ENCODE measurements around the gene OR56A5.
"Not testable (repeated sequence)": the region's sequence is repeated elsewhere in the genome, so short reads cannot be mapped to it uniquely, and the experiment has no call there.

The OR56A5 gene, protein sequence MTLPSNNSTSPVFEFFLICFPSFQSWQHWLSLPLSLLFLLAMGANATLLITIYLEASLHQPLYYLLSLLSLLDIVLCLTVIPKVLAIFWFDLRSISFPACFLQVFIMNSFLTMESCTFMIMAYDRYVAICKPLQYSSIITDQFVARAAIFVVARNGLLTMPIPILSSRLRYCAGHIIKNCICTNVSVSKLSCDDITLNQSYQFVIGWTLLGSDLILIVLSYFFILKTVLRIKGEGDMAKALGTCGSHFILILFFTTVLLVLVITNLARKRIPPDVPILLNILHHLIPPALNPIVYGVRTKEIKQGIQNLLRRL

DNA sequence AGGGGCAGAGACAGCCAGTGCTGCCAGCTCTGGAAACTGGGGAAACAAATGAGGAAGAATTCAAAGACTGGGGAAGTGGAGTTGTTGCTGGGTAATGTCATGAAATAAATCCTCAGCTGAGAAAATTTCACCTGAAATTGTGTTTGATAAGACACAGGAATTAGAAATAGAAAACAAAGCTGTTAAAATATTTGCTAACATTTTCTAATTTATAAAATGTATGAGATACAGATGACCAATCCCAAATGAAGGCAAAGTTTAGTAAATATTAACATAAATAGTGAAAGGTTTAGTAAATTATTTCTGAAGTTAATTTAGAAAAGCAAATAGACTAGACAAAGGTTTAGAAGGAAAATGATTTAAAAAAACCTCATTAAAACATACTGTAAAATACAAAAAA, at the start of gene OR56A5:
Gene OR56A5, minus strand, starts transcription at position 101 of the 400 bp plus-strand sequence. Its CDS starts 0 bp downstream, at position 101.
- H3K4me3 ChIP-seq (ENCODE audit: low read depth, low read length), result no peak within 1 kb of the TSS
- no peak for DNase-seq (ENCODE audit: low read depth)

DNA sequence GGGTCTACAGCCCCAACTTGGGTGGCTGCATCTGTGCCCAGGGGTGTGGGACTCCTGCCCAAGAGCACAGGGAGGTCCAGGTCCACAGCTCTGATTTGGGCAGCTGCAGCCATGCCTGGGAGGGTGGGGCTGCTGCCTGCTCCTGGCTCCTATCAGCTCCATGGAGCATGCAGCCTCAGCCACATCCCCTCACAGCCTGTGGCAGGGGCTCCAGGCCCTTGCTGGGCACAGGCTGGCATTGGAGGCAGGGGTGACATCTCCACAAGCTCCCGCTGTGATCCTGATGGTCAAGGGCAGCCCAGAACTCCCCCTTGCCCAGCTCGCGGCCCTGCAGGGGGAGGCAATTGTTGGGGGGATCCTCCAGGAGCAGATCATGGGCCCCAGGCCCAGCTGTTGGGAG, 44.7 kb upstream of the OR56A5 start:
- H3K4me3 ChIP-seq (ENCODE audit: low read depth, low read length), result no peak overlapping the region
- DNase-seq (ENCODE audit: low read depth), result no peak

DNA sequence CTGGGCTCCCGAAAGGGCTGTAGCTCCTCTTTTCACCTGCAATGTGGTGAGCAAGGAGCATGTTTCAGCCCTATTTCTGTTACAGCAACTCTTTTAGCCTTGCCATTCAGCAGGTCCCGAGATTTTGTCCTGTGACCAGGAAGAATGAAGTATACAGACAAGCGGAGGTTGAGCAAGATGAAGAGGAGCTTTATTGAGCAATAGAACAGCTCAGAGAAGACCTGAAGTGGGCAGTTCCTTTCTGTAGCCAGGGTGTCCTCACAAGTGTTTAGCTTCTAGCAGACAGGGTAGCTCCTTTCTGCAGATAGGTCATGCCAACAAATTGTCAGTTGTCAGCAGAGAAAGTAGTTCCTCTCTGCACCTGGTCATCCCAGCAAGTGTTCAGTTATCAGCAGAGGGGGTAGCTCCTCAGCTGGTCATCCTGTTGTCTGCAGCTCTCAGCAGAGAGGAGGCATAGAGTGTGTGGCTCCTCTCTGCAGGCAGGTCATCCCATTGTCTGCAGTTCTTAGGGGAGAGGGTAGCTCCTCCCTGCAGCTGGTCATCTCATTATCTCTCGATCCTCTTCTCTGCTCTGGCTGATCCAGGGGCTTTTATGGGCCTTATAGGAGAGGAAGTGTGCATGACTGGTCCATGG, 43.9 kb upstream of the OR56A5 start:
- H3K4me3 ChIP-seq (ENCODE audit: low read depth, low read length), result no peak overlapping the region
- DNase-seq (ENCODE audit: low read depth), result no peak

DNA sequence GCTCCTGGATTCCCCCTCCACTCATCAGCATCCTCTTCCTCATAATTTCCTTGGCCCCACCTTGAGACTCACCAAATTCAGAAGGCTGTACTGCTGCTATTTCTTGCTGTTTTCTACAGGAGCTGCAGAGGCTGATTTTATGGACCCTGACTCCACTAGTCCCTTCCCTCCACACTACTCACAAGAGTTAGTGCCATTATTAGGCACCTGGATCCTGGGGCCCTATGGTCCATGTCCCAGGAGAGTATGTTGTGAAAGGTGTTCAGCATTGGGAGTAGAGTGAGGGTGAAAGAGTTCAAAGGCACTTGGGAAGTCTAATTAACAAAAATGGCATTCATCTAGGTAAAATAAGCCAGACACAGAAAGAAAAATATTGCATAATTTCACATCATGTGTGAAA, 38.6 kb upstream of the OR56A5 start, which contains the start of gene OR56A4:
Gene OR56A4, minus strand, starts transcription at position 101 of the 400 bp plus-strand sequence. CDS start 3,954 bp downstream, outside the sequence.
- no peak for DNase-seq (ENCODE audit: low read depth)
- H3K4me3 ChIP-seq (ENCODE audit: low read depth, low read length), result no peak within 1 kb of the TSS

DNA sequence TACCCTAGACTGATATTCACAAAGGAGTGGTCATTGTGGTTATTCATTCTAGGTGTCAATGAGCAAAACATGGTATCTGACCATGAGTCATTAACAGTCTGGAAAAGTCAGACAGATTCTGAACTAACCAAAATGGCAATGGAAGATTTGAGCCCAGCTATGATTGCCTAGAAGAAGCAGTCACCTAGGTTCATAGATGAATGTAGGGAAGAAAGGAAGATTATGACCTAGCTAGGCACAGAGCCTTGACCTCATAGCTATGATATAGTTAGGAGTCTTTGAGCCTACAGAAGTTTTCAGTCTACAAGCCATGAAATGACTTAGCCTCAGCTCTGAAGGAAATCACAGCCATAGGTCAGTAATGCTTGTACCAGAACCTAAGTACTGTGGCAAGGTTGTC, 38.1 kb upstream of the OR56A5 start:
- no peak for DNase-seq (ENCODE audit: low read depth)
- H3K4me3 ChIP-seq (ENCODE audit: low read depth, low read length), result no peak overlapping the region

DNA sequence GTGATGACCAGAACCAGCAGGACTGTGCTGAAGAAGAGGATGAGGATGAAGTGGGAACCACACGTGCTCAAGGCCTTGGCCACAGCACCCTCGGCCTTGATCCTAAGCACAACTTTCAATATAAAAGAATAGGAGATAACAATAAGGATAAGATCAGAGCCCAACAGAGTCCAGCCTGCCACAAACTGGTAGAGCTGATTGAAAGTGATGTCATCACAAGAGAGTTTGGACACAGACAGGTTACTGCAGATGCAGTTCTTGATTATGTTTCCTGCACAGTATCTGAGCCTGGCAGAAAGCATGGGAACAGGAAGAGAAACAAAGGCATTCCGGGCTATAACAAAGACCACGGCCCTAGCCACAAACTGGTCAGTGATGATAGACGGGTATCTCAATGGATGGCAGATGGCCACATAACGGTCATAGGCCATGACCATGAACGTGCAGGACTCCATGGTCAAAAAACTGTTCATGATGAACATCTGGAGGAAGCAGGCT, 34.0 kb upstream of the OR56A5 start:
- DNase-seq (ENCODE audit: low read depth), result no peak
- no peak overlapping the region for H3K4me3 ChIP-seq (ENCODE audit: low read depth, low read length)

DNA sequence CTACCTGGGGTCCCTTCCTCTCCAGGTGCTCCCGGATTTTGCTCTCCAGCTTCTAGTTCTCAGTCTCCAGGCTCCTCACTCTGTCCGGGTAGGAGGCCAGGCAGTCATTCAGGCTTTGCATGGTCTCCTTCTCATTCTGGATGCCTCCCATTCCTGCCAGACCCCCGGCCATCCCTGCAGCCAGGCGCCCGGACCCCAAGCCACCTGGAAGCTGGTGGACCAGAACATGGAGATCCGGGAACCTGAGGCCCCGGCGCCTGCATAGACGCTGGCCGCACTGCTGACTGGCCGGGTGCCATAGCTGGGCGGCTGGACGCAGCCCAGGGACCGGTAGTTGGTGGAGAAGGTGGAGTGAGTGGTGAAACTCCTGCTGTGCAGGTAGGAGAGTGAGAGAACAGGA, 26.5 kb upstream of the OR56A5 start:
- no peak overlapping the region for H3K4me3 ChIP-seq (ENCODE audit: low read depth, low read length)
- no peak for DNase-seq (ENCODE audit: low read depth)

DNA sequence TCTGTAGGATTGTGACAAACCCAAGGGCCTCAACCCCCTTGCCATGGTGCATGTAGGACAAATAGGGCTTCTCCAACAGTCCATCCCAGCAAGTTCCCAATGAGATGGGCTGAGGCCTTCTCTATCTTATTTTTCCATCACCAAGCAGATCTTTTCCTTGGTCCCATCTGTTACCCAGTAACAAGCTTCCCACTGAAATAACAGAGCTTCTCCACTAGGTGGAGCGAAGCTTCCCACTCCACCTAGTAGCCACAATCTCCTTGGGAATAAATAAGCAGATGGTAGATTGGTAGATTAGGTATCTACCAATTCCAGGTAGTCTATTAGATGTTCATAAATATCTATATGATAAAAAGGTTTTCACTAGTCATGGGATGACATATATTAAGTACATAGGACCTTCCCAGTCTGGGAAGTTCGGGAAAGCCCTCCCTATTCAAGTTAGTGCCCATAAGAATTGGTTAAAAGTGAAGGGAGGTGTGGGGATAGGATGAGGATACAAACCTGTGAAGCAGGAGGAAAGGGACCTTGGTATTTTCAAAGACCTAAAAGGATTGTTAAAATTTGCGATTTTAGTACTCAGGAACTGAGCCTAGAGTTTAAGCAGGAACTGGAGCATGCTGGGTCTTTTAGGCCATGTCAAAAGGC, 24.4 kb upstream of the OR56A5 start:
- DNase-seq (ENCODE audit: low read depth), result no peak

DNA sequence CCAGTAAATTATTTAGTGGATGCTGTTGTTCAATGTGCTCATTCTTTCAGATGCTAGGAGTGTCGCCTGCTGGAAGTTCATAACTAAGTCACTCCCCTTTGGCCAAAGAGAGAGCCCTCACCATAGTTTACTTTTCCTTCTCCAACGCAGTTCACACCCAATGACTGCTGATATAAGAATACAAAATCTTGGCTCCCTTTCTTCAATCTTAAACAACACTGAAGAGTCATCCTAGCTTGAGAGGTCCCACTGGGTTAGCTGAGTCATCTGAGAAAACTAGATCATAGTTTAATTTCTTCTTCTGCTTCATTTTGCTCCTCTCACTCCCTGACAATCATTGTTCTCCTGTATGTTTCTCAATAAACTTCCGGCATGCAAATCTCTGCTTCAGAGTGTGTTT, 23.9 kb upstream of the OR56A5 start:
- no peak overlapping the region for H3K4me3 ChIP-seq (ENCODE audit: low read depth, low read length)
- DNase-seq (ENCODE audit: low read depth), result no peak

More for the DNA sequence above, 24.4 kb upstream of the OR56A5 start:
- no peak overlapping the region for H3K4me3 ChIP-seq (ENCODE audit: low read depth, low read length)

DNA sequence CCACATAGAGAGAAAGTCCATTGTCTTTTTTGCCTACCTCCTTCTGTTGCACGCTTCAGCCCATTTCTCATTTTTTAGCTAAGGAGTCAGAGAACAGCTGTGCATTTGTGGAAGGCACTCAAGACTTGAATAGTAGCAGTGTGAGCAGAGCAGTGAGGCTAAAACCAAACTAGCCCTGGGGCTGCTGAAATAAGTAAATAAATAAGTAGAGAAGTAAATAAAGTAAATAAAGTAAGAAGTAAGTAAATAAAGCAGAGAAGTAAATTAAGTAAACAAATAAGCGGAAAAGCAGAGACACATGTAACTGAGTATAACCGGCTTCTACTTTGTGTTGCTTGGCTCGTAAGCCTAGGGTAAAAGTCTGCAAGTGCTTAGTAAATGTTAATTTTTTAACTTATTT, 20.9 kb upstream of the OR56A5 start:
- no peak for DNase-seq (ENCODE audit: low read depth)
- H3K4me3 ChIP-seq (ENCODE audit: low read depth, low read length), result no peak overlapping the region

DNA sequence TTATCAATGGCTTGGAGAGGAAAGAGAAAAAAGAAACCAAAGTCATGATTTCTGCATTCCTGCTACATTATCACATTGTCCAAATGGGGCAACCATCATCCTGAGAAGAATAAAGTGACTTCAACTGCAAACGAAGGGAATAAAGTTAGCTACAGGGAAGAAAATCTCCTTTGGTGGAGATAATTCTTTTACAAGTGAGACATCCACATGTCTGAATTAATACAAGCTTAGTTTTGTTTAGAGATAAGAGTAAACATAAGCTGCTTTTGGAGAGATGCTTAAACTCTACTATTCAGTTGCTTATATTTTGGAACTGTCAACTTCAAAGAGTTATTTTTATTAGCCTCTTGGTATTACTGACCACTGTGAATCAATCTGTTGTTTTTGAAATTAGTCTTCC, 18.6 kb upstream of the OR56A5 start, which contains the start of gene OR52L1:
Gene OR52L1, minus strand, starts transcription at position 101 of the 400 bp plus-strand sequence. Its CDS starts 55 bp downstream, at position 46.
- no peak within 1 kb of the TSS for H3K4me3 ChIP-seq (ENCODE audit: low read depth, low read length)
- DNase-seq (ENCODE audit: low read depth), result no peak

DNA sequence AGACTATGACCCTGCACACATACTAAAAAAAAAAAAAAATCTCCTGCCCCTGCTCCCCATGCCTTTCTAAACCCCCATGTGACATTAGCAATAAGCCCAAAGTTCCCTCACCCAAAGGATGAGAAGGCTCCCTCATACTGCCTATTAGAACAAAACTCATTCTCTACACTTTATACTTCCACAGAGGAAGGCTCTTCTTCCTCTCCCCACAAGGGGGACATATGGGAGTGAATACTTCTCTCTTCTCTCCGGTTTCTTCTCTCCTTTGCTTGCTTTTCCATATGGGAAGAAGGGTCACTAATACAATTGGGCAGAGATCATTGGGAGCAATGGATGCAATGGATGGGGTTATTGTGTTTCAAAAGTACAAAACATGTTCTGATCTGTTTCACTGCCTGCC, 15.1 kb upstream of the OR56A5 start:
- no peak for DNase-seq (ENCODE audit: low read depth)
- no peak overlapping the region for H3K4me3 ChIP-seq (ENCODE audit: low read depth, low read length)

DNA sequence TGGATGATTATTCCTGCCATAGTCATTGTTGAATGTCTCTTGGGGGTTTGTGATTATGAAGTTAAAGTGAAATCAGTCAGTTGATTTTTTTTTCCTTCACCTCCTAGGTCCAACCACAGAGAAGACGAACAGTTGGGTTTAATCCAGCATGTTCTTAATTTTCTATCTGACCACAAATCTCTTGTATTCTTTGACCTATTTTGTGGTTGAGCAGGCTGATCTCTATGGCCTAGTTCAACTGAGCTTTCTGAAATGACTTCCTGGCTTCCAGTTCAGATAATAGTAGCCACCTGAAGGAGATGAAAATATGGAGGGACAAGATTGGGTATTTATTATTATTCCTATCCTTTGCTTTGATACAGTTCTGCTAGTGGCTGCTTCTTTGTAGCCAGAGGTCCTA, 5.2 kb upstream of the OR56A5 start:
- no peak overlapping the region for H3K4me3 ChIP-seq (ENCODE audit: low read depth, low read length)
- DNase-seq (ENCODE audit: low read depth), result no peak

DNA sequence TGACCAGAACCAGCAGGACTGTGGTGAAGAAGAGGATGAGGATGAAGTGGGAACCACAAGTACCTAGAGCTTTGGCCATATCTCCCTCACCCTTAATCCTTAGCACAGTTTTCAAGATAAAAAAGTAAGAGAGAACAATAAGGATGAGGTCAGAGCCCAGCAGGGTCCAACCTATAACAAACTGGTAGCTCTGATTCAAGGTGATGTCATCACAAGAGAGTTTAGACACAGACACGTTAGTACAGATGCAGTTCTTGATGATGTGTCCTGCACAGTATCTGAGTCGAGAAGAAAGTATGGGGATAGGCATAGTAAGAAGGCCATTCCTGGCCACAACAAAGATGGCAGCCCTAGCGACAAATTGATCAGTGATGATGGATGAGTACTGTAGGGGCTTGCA, 586 bp downstream of the OR56A5 start:
- no peak overlapping the region for H3K4me3 ChIP-seq (ENCODE audit: low read depth, low read length)
- DNase-seq (ENCODE audit: low read depth), result no peak

DNA sequence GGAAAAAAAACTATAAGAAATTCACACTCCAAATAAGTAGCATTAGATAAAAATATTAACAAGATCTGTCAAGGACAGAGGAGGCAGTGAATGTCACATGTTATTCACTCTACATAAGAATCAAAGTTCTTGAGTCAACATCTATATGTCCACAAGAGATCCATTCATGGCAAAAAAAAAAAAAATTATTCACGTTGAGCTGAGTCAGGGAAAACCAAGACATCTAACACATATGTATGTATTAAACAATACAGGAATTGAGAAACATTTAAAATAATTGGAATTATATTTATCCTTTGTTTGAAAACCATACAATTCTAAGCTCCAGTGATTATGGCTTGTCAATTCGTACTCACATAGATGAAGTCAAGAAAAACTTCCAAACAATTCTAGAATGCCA, 1.3 kb downstream of the OR56A5 start:
- H3K4me3 ChIP-seq (ENCODE audit: low read depth, low read length), result no peak overlapping the region
- no peak for DNase-seq (ENCODE audit: low read depth)

DNA sequence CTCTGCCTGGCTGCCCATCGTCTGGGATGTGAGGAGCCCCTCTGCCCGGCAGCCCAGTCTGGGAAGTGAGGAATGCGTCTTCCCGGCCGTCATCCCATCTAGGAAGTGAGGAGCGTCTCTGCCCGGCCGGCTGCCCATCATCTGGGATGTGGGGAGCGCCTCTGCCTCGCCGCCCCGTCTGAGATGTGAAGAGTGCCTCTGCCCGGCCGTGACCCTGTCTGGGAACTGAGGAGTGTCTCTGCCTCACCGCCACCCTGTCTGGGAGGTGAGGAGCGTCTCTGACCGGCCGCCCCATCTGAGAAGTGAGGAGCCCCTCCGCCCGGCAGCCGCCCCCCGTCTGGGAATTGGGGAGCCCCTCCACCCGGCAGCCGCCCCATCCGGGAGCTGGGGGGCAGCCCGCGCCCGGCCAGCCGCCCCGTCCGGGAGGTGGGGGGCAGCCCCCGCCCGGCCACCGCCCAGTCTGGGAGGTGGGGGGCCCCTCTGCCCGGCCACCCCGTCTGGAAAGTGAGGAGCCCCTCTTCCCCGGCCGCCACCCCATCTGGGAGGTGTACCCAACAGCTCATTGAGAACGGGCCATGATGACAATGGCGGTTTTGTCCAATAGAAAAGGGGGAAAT, 7.5 kb downstream of the OR56A5 start:
- H3K4me3 ChIP-seq (ENCODE audit: low read depth, low read length); DNase-seq (ENCODE audit: low read depth): not testable (repeated sequence)

DNA sequence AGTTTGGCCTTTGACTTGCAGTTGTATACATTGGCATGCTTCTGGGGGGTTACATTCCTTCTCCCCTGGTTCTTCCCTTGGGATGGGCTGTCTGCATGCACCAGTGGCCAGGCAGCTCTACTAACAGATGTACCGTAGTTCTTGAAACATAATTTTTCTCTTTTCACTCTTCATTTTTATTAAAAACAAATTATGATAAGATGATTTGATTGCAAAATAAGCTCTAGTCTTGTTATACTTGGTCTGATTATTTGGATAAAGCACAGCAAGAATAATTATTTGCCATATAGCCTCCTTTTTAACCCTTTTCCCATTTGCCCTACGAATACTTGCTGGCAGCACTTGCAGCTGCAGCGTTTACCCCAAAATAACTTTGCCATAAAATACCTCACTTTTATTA, 12.7 kb downstream of the OR56A5 start:
- no peak for DNase-seq (ENCODE audit: low read depth)
- no peak overlapping the region for H3K4me3 ChIP-seq (ENCODE audit: low read depth, low read length)

DNA sequence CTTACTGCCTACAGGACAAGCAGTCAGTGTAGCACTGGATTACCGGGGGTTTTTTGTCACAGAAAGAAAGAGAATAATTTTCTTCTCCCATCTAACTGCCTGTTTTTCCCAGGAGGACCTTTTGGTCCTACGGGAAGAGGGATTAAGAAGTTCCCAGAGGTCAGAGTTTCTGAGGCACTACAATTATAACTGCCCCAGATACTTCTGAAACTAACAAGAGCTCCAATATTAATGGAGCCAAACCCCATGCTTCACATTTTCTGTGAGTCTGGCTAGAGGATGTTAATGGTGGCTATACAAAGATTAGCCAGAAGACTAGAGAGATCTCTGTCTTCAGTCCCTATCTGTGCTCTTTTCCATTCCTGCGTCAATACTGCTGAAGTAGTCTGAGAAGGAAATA, 26.3 kb downstream of the OR56A5 start, which contains the start of gene OR56A3:
Gene OR56A3, plus strand, starts transcription at position 301 of the 400 bp plus-strand sequence. CDS start 5,096 bp downstream, outside the sequence.
- H3K4me3 ChIP-seq (ENCODE audit: low read depth, low read length), result no peak within 1 kb of the TSS
- no peak for DNase-seq (ENCODE audit: low read depth)

DNA sequence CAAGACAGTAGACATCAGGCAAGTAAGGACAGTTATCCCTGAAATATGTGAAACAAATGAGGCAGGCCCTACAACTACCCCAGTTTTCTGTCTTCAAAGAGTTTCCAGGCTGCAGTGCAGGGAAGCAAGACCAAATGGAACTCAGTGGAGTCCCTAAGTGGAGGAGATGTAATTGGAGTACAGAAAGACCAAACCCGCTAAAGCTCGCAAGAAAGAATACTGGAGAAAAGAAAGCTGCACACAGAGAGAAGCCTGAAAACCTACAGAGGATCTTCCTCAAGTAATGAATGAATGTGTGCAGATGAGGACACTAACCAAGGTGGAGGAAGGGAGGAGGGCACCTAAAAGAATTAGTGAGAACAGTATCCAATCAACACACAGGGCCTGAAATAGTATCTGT, 27.5 kb downstream of the OR56A5 start:
- no peak overlapping the region for H3K4me3 ChIP-seq (ENCODE audit: low read depth, low read length)
- no peak for DNase-seq (ENCODE audit: low read depth)

DNA sequence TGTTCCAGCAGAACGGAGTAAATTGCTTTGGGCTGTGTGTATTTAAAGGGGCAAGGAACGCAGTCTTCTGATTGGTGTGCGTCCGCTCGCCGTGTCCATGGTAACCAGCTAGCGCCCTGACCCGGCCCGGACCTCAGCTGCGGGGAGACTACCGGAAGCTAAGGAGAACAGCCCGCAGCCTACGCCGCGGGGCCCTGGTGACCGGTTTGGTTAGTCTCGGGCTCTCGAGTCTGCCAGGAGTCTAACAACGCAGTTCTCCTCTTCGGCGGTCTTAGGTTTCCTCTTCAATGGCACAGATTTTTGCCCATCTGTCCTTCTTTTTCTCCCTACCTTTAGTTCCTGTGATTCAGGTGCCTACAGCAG, 29.7 kb downstream of the OR56A5 start:
- H3K4me3 ChIP-seq (ENCODE audit: low read depth, low read length), result no peak overlapping the region

More for the DNA sequence above, 29.7 kb downstream of the OR56A5 start:
- no peak for DNase-seq (ENCODE audit: low read depth)
